ENCODE measurements around the gene FANCC. TPM values are rescaled to one million over a fixed set of nuclear protein-coding genes. Genes with fewer than 3 reads are reported as not detected.

The FANCC gene
- total and polyA plus RNA-seq, 4 donors, result 8.3 to 32.4 (median 11.5) TPM

- WGBS, result 90% methylated on average over 8 of the region's 8 CpGs
- no peak overlapping the region for H3K27ac ChIP-seq (ENCODE audit: low read depth in 1 of 2, low read length in 2 of 2)
- H3K4me3 ChIP-seq (ENCODE audit: low read depth in 1 of 3, low read length in 3 of 3), result no peak overlapping the region
- H3K4me1 ChIP-seq (ENCODE audit: control insufficient read depth in 4 of 4, insufficient read depth in 4 of 4, low read length in 3 of 4), result no peaks in the 10 kb centered on the region
- DNase-seq (ENCODE audit: low spot score), result no peak
- H3K36me3 ChIP-seq (ENCODE audit: control insufficient read depth in 4 of 4, insufficient read depth in 3 of 4, low read depth in 1 of 4, low read length in 3 of 4), result peaks cover 6 to 74% (median 40%) of the 10 kb centered on the region in 4 donors
- H3K27me3 ChIP-seq (ENCODE audit: control insufficient read depth in 4 of 4, insufficient read depth in 4 of 4, low read length in 3 of 4), result no peaks in the 10 kb centered on the region
- no peak overlapping the region for H3K9ac ChIP-seq (ENCODE audit: low read depth in 1 of 2, low read length in 2 of 2)
- TF ChIP-seq TAF1 (conservative IDR thresholded peaks at IDR 0.05), result no peak
- TF ChIP-seq YY1 (IDR thresholded peaks at IDR 0.05), result no peak
- no peak for TF ChIP-seq CTCF (IDR thresholded peaks at IDR 0.05; ENCODE audit: low read depth, low read length, missing input control)
- TF ChIP-seq REST (IDR thresholded peaks at IDR 0.05), result no peak
- no peak for TF ChIP-seq RAD21 (IDR thresholded peaks at IDR 0.05)
- TF ChIP-seq HNF4G (IDR thresholded peaks at IDR 0.05), result no peak
- TF ChIP-seq NR2F2 (IDR thresholded peaks at IDR 0.05), result no peak
- TF ChIP-seq JUND (IDR thresholded peaks at IDR 0.05), result no peak
- no peak for TF ChIP-seq ATF3 (IDR thresholded peaks at IDR 0.05)
- TF ChIP-seq FOXA2 (IDR thresholded peaks at IDR 0.05), result no peak
- no peak for TF ChIP-seq GABPA (IDR thresholded peaks at IDR 0.05 in 1 of 2, conservative IDR thresholded peaks at IDR 0.05 in 1 of 2)
- no peak for TF ChIP-seq ZBTB33 (IDR thresholded peaks at IDR 0.05)
- no peak for TF ChIP-seq MAX (IDR thresholded peaks at IDR 0.05)
- no peak for TF ChIP-seq RXRA (IDR thresholded peaks at IDR 0.05)
- TF ChIP-seq FOXA1 (IDR thresholded peaks at IDR 0.05), result no peak
- no peak for TF ChIP-seq EGR1 (IDR thresholded peaks at IDR 0.05; ENCODE audit: low read depth in 2 of 2)
- TF ChIP-seq HNF4A (conservative IDR thresholded peaks at IDR 0.05), result no peak
- TF ChIP-seq SP1 (IDR thresholded peaks at IDR 0.05), result no peak
- H3K9me3 ChIP-seq (ENCODE audit: control insufficient read depth in 4 of 4, low read length in 3 of 4), result no peaks in the 10 kb centered on the region
Observed at GRCh38 chr9:95104581-95104960, 212.9 kb downstream of the FANCC start.

Data from liver (tissue), 9 donors.